Measurements from ENCODE around the gene SLC35A1. TPM values are rescaled to one million over a fixed set of nuclear protein-coding genes. Genes with fewer than 3 reads are reported as not detected.

Gene SLC35A1
- polyA plus RNA-seq, 1 donor from 2014 or later = 76.1 TPM

GRCh38 chr6:87494761-87495422 is 22.1 kb downstream of the SLC35A1 start:
- Histone ChIP-seq H3K9me3 (ENCODE audit: low read length) (no peaks in the 10 kb centered on the region), H3K9me2 (ENCODE audit: insufficient read depth, low read length) (no peaks in the 10 kb centered on the region), H4K20me1 (ENCODE audit: insufficient read depth) (no peaks in the 10 kb centered on the region), H3K4me2 (ENCODE audit: low read length) (no peak overlapping the region), H3K4me3 (ENCODE audit: low read length) (no peak overlapping the region), H3K36me3 (ENCODE audit: insufficient read depth, low read length) (no peaks in the 10 kb centered on the region), H2AFZ (ENCODE audit: low read depth, low read length) (no peak overlapping the region), H3K79me2 (replicated peaks; ENCODE audit: insufficient read depth, low read length) (no peaks in the 10 kb centered on the region), H3K27ac (ENCODE audit: low read length) (no peak overlapping the region), H3K9ac (ENCODE audit: low read length) (no peak overlapping the region), H3F3A (ENCODE audit: insufficient read depth, low read length, poor library complexity, severe bottlenecking) (no peaks in the 10 kb centered on the region), H3K27me3 (ENCODE audit: insufficient read depth, low read depth, low read length) (no peaks in the 10 kb centered on the region)
- TF ChIP-seq SMC3 (conservative IDR thresholded peaks at IDR 0.05; ENCODE audit: poor library complexity) (no peak), EZH2 (IDR thresholded peaks at IDR 0.05; ENCODE audit: borderline replicate concordance, insufficient read depth, low read length, poor library complexity, severe bottlenecking) (no peak), RAD21 (conservative IDR thresholded peaks at IDR 0.05) (no peak), TAF1 (IDR thresholded peaks at IDR 0.05; ENCODE audit: low read depth) (no peak), EP300 (conservative IDR thresholded peaks at IDR 0.05; ENCODE audit: poor library complexity, severe bottlenecking) (no peak), MXI1 (conservative IDR thresholded peaks at IDR 0.05; ENCODE audit: poor library complexity, severe bottlenecking) (no peak), POLR2AphosphoS5 (IDR thresholded peaks at IDR 0.05) (no peak)
- TF ChIP-seq, protein P1, sequence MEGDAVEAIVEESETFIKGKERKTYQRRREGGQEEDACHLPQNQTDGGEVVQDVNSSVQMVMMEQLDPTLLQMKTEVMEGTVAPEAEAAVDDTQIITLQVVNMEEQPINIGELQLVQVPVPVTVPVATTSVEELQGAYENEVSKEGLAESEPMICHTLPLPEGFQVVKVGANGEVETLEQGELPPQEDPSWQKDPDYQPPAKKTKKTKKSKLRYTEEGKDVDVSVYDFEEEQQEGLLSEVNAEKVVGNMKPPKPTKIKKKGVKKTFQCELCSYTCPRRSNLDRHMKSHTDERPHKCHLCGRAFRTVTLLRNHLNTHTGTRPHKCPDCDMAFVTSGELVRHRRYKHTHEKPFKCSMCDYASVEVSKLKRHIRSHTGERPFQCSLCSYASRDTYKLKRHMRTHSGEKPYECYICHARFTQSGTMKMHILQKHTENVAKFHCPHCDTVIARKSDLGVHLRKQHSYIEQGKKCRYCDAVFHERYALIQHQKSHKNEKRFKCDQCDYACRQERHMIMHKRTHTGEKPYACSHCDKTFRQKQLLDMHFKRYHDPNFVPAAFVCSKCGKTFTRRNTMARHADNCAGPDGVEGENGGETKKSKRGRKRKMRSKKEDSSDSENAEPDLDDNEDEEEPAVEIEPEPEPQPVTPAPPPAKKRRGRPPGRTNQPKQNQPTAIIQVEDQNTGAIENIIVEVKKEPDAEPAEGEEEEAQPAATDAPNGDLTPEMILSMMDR (IDR thresholded peaks at IDR 0.05; ENCODE audit: poor library complexity, severe bottlenecking) = no peak
- TF ChIP-seq, protein P2, sequence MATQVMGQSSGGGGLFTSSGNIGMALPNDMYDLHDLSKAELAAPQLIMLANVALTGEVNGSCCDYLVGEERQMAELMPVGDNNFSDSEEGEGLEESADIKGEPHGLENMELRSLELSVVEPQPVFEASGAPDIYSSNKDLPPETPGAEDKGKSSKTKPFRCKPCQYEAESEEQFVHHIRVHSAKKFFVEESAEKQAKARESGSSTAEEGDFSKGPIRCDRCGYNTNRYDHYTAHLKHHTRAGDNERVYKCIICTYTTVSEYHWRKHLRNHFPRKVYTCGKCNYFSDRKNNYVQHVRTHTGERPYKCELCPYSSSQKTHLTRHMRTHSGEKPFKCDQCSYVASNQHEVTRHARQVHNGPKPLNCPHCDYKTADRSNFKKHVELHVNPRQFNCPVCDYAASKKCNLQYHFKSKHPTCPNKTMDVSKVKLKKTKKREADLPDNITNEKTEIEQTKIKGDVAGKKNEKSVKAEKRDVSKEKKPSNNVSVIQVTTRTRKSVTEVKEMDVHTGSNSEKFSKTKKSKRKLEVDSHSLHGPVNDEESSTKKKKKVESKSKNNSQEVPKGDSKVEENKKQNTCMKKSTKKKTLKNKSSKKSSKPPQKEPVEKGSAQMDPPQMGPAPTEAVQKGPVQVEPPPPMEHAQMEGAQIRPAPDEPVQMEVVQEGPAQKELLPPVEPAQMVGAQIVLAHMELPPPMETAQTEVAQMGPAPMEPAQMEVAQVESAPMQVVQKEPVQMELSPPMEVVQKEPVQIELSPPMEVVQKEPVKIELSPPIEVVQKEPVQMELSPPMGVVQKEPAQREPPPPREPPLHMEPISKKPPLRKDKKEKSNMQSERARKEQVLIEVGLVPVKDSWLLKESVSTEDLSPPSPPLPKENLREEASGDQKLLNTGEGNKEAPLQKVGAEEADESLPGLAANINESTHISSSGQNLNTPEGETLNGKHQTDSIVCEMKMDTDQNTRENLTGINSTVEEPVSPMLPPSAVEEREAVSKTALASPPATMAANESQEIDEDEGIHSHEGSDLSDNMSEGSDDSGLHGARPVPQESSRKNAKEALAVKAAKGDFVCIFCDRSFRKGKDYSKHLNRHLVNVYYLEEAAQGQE (IDR thresholded peaks at IDR 0.05; ENCODE audit: borderline replicate concordance) = no peak

- H3K9ac ChIP-seq (ENCODE audit: low read length) = no peak overlapping the region
Measured at GRCh38 chr6:87498048-87498447, 25.3 kb downstream of the SLC35A1 start.

More at GRCh38 chr6:87498048-87498447, 25.3 kb downstream of the SLC35A1 start:
- Histone ChIP-seq H3K9me3 (ENCODE audit: low read length) (no peaks in the 10 kb centered on the region), H3K27me3 (ENCODE audit: insufficient read depth, low read depth, low read length) (no peaks in the 10 kb centered on the region), H3F3A (ENCODE audit: insufficient read depth, low read length, poor library complexity, severe bottlenecking) (no peaks in the 10 kb centered on the region), H2AFZ (ENCODE audit: low read depth, low read length) (no peak overlapping the region), H3K36me3 (ENCODE audit: insufficient read depth, low read length) (peaks cover 5% of the 10 kb centered on the region), H3K4me3 (ENCODE audit: low read length) (no peak overlapping the region), H3K27ac (ENCODE audit: low read length) (no peak overlapping the region), H4K20me1 (ENCODE audit: insufficient read depth) (no peaks in the 10 kb centered on the region), H3K9me2 (ENCODE audit: insufficient read depth, low read length) (no peaks in the 10 kb centered on the region), H3K4me2 (ENCODE audit: low read length) (no peak overlapping the region), H3K79me2 (replicated peaks; ENCODE audit: insufficient read depth, low read length) (no peaks in the 10 kb centered on the region)
- no peak for TF ChIP-seq TAF1 (IDR thresholded peaks at IDR 0.05; ENCODE audit: low read depth)
- no peak for TF ChIP-seq EP300 (conservative IDR thresholded peaks at IDR 0.05; ENCODE audit: poor library complexity, severe bottlenecking)
- no peak for TF ChIP-seq POLR2AphosphoS5 (IDR thresholded peaks at IDR 0.05)
- TF ChIP-seq SMC3 (conservative IDR thresholded peaks at IDR 0.05; ENCODE audit: poor library complexity) = no peak
- TF ChIP-seq MXI1 (conservative IDR thresholded peaks at IDR 0.05; ENCODE audit: poor library complexity, severe bottlenecking) = no peak
- TF ChIP-seq, protein P2 (IDR thresholded peaks at IDR 0.05; ENCODE audit: borderline replicate concordance) = no peak
- TF ChIP-seq EZH2 (IDR thresholded peaks at IDR 0.05; ENCODE audit: borderline replicate concordance, insufficient read depth, low read length, poor library complexity, severe bottlenecking) = no peak
- TF ChIP-seq, protein P1 (IDR thresholded peaks at IDR 0.05; ENCODE audit: poor library complexity, severe bottlenecking) = no peak
- no peak for TF ChIP-seq RAD21 (conservative IDR thresholded peaks at IDR 0.05)
